ENCODE data around the gene RBCK1. TPM values are rescaled to one million over a fixed set of nuclear protein-coding genes. Genes with fewer than 3 reads are reported as not detected.

The RBCK1 gene
- 53.9 and 61.9 TPM in 2 replicates for total RNA-seq (2014; rRNA removed; shearing (Covaris generic))

DNA sequence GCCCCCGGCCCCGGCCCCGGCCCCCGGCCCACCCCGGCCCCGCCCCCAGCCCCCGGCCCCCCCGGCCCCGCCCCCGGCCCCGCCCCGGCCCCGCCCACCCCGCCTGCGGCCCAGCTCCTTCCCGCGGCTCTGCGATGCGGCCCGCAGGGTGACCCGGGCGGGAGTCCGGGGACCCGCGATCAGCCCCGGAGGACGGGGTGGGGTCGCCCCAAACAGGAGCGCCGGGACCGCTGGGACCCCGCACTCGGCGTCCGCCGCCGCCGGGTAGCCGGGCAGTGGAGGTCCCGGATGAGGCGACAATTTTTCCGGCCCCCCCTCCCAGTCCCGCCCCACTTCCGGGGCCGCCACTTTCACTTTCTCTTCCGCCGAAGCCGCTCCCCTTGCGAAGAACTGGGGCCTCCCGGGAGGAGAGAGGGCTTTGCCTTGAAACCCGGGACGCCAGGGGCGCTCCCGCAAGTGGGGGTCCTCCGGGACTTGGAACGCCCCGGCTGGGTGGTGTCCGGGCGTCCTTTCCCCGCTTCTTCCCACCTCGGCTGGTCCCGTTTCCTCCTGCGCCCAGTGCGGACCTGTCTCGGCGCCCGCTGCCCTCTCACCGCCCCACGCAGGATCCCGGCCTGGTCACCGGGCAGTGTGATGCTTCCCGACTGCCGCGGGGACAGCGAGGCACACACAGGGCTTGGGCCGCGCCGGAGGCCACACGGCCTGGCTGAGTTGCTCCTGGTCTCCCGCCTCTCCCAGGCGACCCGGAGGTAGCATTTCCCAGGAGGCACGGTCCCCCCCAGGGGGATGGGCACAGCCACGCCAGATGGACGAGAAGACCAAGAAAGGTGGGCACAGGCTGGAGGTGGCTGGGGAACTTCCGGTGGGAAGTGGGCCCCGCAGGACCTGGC is at the start of gene RBCK1:
TSS of gene RBCK1 (plus strand) at position 347 of the 890 bp plus-strand sequence. CDS start at position 806, 459 bp downstream.
- peak; percentile 99 for DNase-seq
- peaks cover 4% of the 10 kb centered on the region for H3K36me3 ChIP-seq (replicated peaks; ENCODE audit: control insufficient read depth, insufficient read depth, low read length)
- peak within 1 kb of the TSS; percentile 97 for H3K4me3 ChIP-seq (ENCODE audit: insufficient read depth, low read depth, low read length)
- H3K27me3 ChIP-seq (ENCODE audit: control insufficient read depth, insufficient read depth, low read length): no peaks in the 10 kb centered on the region

- Histone ChIP-seq H3K36me3 (replicated peaks; ENCODE audit: control insufficient read depth, insufficient read depth, low read length) (no peaks in the 10 kb centered on the region), H3K27me3 (ENCODE audit: control insufficient read depth, insufficient read depth, low read length) (no peaks in the 10 kb centered on the region), H3K4me3 (ENCODE audit: insufficient read depth, low read depth, low read length) (no peak overlapping the region)
- no peak for DNase-seq
These were observed 49.1 kb upstream of the RBCK1 start for GRCh38 chr20:358891-359555.

DNA sequence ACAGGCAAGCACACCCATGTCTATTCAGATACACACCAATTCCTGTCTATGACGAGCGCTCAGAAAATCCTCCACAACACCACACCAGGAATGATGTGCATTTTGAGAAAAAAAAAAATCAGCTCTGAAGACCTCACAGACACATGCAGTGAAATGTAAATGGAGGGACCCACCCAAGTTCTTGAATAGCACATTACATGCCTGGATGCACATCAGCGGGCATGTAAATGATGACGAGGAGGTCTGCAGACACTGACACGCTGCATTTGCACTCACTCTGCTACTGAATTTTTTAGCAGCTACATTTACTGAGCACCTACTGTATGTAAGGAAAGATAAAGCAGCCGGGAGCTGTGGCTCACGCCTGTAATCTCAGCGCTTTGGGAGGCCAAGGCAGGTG is 46.5 kb upstream of the RBCK1 start:
- Histone ChIP-seq H3K36me3 (replicated peaks; ENCODE audit: control insufficient read depth, insufficient read depth, low read length) (no peaks in the 10 kb centered on the region), H3K27me3 (ENCODE audit: control insufficient read depth, insufficient read depth, low read length) (no peaks in the 10 kb centered on the region), H3K4me3 (ENCODE audit: insufficient read depth, low read depth, low read length) (no peak overlapping the region)
- DNase-seq: no peak

GRCh38 chr20:362271-363254 is 45.5 kb upstream of the RBCK1 start:
- H3K27me3 ChIP-seq (ENCODE audit: control insufficient read depth, insufficient read depth, low read length): no peaks in the 10 kb centered on the region
- no peaks in the 10 kb centered on the region for H3K36me3 ChIP-seq (replicated peaks; ENCODE audit: control insufficient read depth, insufficient read depth, low read length)
- no peak overlapping the region for H3K4me3 ChIP-seq (ENCODE audit: insufficient read depth, low read depth, low read length)
- no peak for DNase-seq

DNA sequence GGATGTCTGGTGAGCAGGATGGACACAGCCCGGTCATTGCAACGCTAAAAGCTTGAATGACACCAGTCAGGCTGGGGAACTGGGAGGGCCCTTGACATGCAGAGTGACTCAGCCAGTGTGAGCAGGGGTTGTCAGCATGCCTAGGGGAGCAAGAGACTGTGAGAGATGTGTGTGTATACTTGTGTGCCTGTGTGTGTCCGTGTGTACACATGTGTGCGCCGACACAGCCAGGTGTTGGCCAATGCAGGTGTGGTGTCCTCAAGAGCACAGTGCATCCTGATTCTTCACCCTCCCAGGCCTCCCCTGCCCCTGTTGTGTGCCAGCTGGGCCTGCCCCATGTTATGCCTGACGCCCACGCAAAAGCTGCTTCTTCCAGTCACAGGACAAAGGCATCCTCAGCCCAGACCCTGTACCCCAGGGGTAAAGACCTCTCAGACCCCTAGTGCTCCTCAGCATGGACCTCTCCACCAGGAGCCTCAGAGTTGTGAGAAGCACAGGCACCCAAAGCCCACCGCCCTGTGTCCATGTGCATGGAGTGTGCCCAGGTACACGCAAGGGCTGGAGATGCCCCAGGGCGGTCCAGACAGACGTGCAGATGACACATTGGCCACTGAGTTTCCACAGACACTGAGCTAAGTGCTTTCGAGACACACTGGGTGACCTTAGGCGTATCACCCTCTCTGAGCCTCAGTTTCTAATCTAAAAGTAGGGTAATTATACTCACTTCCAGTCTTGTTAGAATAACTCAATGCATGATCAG is 44.6 kb upstream of the RBCK1 start:
- H3K4me3 ChIP-seq (ENCODE audit: insufficient read depth, low read depth, low read length): no peak overlapping the region
- no peaks in the 10 kb centered on the region for H3K27me3 ChIP-seq (ENCODE audit: control insufficient read depth, insufficient read depth, low read length)
- DNase-seq: no peak
- H3K36me3 ChIP-seq (replicated peaks; ENCODE audit: control insufficient read depth, insufficient read depth, low read length): no peaks in the 10 kb centered on the region

DNA sequence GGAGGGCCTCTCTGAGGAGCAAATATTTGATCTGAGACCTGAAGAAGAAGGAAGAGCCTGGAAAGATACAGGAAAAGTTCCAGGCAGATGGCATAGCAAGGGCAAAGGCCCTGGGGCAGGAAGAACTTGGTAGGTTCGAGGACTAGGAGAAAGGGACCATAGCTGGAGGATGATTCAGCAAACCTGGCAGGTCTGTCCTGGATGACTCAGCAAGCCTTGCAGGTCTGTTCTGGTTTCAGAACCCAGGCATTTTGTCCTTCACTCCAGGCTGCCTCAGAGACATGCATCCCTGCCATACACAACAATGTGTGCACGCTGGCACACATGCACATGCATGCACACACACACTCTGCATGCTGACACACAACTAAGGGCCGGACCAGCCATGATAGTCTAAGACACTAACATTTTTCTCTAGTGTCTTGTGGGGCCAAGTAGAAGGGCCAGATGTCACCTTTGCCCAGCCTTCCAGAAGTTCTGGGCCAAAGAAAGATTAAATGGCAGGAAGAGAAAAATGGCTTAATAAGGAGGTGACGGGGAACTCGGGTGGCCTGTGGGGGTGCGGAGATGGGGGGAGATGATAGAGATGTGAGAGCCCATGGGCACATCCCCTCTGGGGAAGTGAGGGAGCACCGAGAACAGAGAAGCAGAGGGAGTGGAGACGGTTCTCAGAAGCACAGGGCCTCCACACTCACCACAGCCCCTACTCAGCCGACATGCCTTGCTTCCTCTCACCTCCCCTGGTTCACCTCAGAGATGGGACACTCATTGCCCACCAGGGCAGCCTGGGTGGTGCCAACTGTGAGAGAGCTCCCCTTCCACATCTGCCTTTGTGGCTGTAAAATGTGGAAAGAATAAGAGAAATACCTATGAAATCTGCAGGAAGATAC is 42.9 kb upstream of the RBCK1 start:
- Histone ChIP-seq H3K36me3 (replicated peaks; ENCODE audit: control insufficient read depth, insufficient read depth, low read length) (no peaks in the 10 kb centered on the region), H3K4me3 (ENCODE audit: insufficient read depth, low read depth, low read length) (no peak overlapping the region), H3K27me3 (ENCODE audit: control insufficient read depth, insufficient read depth, low read length) (no peaks in the 10 kb centered on the region)
- no peak for DNase-seq

- DNase-seq: no peak
- H3K27me3 ChIP-seq (ENCODE audit: control insufficient read depth, insufficient read depth, low read length): no peaks in the 10 kb centered on the region
- H3K4me3 ChIP-seq (ENCODE audit: insufficient read depth, low read depth, low read length): no peak overlapping the region
- no peaks in the 10 kb centered on the region for H3K36me3 ChIP-seq (replicated peaks; ENCODE audit: control insufficient read depth, insufficient read depth, low read length)
These were observed 41.9 kb upstream of the RBCK1 start for GRCh38 chr20:366041-366718.

DNA sequence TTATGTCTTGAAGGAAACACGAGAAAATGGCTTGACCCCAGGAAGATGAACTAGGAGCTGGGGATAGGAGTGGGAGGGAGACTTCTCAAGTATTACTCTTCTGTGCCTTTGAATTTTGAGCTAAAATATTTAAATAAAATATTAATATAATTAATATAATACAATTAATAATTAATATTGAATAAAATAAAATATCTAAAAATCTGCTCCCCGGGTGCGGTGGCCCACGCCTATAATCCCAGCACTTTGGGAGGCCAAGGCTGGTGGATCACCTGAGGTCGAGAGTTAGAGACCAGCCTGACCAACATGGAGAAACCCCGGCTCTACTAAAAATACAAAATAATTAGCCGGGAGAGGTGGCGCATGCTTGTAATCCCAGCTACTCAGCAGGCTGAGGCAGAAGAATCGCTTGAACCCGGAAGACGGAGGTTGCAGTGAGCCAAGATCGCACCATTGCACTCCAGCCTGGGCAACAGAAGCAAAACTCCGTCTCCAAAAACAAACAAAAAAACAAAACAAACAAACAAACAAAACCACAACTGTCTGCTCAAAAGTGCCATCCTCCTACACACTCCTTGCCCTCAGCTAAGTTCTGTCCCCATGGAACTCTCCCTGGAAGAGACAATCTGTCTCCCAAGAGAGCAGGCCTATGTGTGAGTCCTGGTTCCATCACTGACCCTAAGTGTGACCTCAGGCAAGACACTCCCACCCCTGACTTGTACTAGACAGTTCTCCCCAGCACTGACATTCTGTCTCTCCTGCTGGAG is 41.2 kb upstream of the RBCK1 start:
- Histone ChIP-seq H3K4me3 (ENCODE audit: insufficient read depth, low read depth, low read length) (no peak overlapping the region), H3K36me3 (replicated peaks; ENCODE audit: control insufficient read depth, insufficient read depth, low read length) (no peaks in the 10 kb centered on the region), H3K27me3 (ENCODE audit: control insufficient read depth, insufficient read depth, low read length) (no peaks in the 10 kb centered on the region)
- DNase-seq: no peak

GRCh38 chr20:367486-367887 is 40.6 kb upstream of the RBCK1 start:
- Histone ChIP-seq H3K27me3 (ENCODE audit: control insufficient read depth, insufficient read depth, low read length) (no peaks in the 10 kb centered on the region), H3K4me3 (ENCODE audit: insufficient read depth, low read depth, low read length) (no peak overlapping the region), H3K36me3 (replicated peaks; ENCODE audit: control insufficient read depth, insufficient read depth, low read length) (no peaks in the 10 kb centered on the region)
- DNase-seq: no peak

DNA sequence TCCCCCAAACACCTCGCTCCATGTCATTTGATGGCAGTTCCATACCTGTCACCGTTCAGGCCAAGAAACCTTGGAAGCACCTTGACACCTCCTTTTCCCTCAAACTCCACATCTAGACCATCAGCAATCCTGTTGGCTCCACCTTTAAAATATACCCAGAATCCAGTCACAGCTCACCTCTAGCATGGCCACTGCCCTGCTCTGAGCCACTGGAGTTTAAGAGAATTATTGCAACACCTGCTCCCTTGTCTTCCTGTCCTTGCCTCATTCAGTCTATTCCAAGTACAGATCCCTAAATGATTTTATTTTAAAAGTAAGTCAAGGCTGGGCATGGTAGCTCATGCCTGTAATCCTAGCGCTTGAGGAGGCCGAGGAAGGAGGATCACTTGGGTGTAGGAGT is 39.2 kb upstream of the RBCK1 start:
- no peak overlapping the region for H3K4me3 ChIP-seq (ENCODE audit: insufficient read depth, low read depth, low read length)
- no peaks in the 10 kb centered on the region for H3K36me3 ChIP-seq (replicated peaks; ENCODE audit: control insufficient read depth, insufficient read depth, low read length)
- no peaks in the 10 kb centered on the region for H3K27me3 ChIP-seq (ENCODE audit: control insufficient read depth, insufficient read depth, low read length)

GRCh38 chr20:370151-370600 is 37.9 kb upstream of the RBCK1 start:
- no peak for DNase-seq
- H3K36me3 ChIP-seq (replicated peaks; ENCODE audit: control insufficient read depth, insufficient read depth, low read length): no peaks in the 10 kb centered on the region
- no peaks in the 10 kb centered on the region for H3K27me3 ChIP-seq (ENCODE audit: control insufficient read depth, insufficient read depth, low read length)
- H3K4me3 ChIP-seq (ENCODE audit: insufficient read depth, low read depth, low read length): no peak overlapping the region

More for the DNA sequence above, 39.2 kb upstream of the RBCK1 start:
- no peak for DNase-seq

All from H7 (cell line).